GM12872 (cell line): ENCODE results near the gene HJV.

ENCODE experiments used
- TF ChIP-seq, protein P1 (sequence below): IDR thresholded peaks from 3 replicates; pipeline ENCODE4 v1.5.1; 2011; ENCODE audit warnings: low read depth, mild to moderate bottlenecking, low read length, moderate library complexity; ENCODE audit not compliant: insufficient read depth

HJV gene

GRCh38 chr1:145993618-145994390 lies 27.7 kb downstream of the HJV start:
- TF ChIP-seq, protein P1, sequence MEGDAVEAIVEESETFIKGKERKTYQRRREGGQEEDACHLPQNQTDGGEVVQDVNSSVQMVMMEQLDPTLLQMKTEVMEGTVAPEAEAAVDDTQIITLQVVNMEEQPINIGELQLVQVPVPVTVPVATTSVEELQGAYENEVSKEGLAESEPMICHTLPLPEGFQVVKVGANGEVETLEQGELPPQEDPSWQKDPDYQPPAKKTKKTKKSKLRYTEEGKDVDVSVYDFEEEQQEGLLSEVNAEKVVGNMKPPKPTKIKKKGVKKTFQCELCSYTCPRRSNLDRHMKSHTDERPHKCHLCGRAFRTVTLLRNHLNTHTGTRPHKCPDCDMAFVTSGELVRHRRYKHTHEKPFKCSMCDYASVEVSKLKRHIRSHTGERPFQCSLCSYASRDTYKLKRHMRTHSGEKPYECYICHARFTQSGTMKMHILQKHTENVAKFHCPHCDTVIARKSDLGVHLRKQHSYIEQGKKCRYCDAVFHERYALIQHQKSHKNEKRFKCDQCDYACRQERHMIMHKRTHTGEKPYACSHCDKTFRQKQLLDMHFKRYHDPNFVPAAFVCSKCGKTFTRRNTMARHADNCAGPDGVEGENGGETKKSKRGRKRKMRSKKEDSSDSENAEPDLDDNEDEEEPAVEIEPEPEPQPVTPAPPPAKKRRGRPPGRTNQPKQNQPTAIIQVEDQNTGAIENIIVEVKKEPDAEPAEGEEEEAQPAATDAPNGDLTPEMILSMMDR: no peak

DNA sequence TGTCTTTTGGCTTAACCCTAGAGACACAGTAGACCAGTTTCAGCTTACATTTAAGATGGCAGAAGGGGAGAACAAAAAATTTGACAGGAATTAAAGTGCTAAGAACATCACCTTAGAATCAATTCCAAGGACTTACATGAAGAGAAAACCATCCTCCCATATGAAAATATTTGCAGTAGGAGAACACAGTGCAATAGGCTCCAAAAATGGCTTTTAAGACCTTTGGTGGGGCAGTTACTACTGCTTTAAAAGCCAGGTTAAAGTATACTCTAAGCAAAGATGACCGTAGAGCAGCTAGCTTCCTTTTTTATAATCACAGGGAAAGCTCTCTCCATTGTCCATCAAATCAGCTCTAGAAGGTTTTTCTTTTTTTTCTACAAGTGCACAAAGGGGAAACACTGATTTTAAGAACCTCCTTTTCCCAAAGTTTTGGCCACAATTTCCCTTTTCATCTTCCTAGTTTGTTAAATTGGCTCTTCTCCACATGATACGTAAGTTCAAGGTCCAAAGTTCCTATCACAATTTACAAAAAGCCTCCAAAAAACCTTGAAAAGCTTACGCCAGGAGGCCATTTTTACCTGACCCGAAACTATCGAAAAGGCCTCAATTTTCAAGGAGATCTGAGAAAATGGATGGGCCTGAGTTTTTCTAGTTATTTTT lies 28.4 kb downstream of the HJV start:
- TF ChIP-seq, protein P1: no peak

DNA sequence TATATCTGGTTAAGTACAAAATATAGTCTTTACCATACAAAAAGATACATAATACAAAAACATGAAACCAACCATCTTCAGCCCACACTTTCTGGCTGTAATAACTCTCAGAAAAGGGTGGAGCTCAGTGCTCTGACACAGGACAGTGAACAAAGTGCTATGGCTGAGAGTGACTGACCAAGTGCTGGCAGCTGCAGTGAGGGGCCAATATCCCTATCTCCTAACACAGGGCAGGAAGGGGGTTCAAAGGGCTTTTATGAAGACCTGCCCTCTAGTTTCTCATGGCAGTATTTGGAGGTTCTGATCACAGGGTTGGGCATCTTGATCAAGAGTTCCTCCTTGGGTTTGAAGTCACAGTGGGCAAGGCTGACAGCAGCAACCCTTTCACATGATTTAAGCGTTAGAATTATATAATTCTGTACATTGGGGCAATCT lies 29.0 kb downstream of the HJV start:
- TF ChIP-seq, protein P1: no peak

DNA sequence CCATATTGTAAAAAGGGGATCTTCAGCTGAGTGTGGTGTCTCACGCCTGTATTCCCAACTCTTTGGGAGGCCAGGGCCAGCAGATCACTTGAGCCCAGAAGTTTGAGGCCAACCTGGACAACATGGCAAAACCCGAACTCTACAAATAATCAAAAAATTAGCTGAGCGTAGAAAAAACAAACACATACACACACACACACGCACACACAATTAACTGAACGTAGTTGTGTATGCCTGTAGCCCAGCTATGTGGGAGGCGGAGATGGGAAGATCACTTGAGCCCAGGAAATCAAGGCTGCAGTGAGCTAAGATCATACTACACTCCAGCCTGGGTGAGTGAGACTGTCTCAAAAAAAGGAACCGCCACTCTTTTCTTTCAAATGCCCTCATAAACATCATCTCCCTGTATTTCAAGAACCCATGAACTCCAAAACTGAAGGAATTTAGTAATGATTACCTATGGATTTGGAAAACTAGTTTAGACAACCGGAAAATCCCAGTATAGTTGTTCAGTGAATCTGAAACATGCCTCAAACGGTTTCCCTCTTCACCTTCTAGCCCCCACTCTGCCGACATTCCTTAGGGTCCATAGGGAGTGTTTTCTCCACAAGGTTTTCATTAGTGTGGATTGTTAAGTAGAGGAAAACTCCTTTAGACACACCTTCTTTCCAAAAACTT lies 29.7 kb downstream of the HJV start:
- TF ChIP-seq, protein P1: no peak

DNA sequence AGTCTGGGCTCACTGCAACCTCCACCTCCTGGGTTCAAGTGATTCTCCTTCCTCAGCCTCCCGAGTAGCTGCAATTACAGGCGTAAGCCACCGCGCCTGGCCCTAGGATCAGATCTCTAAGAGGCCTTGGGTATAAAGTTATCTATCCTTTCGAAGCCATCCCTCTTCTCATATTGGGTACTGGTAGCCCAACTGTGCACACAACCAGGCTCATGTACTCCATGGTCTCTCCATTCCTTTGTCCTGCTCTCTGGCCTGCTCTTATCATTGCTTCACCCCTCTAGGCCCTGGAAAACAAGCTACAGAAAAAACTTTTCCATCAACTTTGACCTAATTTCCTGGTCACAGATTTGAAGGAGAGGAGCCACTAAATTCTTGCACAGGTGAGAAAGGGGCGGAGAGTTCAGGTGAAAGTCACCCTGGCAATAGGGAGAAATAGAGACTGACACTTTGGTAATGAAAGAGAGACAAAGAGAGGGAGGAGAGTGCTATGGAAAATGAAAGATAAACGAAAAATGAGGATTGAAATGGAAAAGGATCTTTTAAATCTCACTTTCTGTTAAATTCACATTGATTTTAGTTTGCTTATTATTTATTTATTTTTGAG lies 31.2 kb downstream of the HJV start:
- TF ChIP-seq, protein P1: no peak

- TF ChIP-seq, protein P1: no peak
Observed at GRCh38 chr1:145988773-145989172, 32.8 kb downstream of the HJV start.

DNA sequence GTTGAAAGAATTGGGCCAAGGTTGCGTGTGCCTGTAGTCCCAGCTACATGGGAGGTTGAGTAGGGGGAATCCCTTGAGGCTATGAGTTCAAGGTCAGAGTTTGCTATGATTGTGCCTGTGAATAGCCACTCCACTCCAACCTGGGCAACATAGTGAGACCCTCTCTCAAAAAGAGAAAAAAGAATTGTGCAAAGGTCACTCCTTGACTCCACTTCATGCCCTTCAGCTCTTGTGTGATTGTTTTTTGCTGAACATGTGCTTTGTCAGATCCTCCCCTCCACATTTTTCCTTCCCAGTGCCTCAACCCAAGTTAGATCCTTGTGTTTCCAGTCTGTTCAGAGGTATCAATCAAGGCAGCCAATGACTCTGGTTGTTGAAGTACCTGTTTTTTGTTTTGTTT lies 33.6 kb downstream of the HJV start:
- TF ChIP-seq, protein P1: no peak
